Testis (tissue), 3 donors: ENCODE results near the gene VCL. TPM values are rescaled to one million over a fixed set of nuclear protein-coding genes. Genes with fewer than 3 reads are reported as not detected.

Experiments
- DNase-seq: peaks from one replicate; pipeline ENCODE4 v3.0.0-alpha.2; 2019
- H3K27ac ChIP-seq, 2 donors: fragments of 200-600 bp; sonication (generic); one replicate each; pipeline ENCODE4 v1.5.1; 2019
- H3K27me3 ChIP-seq: fragments of 200-600 bp; sonication (generic); one replicate; pipeline ENCODE4 v1.5.1; 2019
- H3K36me3 ChIP-seq: fragments of 200-600 bp; sonication (generic); one replicate; pipeline ENCODE4 v1.5.1; 2017; ENCODE audit warnings: low read depth; ENCODE audit errors: missing control alignments
- H3K4me1 ChIP-seq: fragments of 200-600 bp; sonication (generic); one replicate; pipeline ENCODE4 v1.5.1; 2019
- H3K4me3 ChIP-seq, 2 donors: fragments of 200-600 bp; sonication (generic); one replicate each; pipeline ENCODE4 v1.5.1; 2017 to 2019
- H3K9me3 ChIP-seq: fragments of 200-600 bp; sonication (generic); one replicate; pipeline ENCODE4 v1.5.1; 2017
- POLR2A ChIP-seq: fragments of 450-650 bp; IDR thresholded peaks from one replicate; pipeline ENCODE4 v1.6.1; 2017; ENCODE audit warnings: antibody characterized with exemption, mild to moderate bottlenecking, moderate library complexity
- whole genome bisulfite sequencing, 2 donors: methylation state at CpG; one replicate each; pipeline ENCODE4 v1.1.5; 2018; 5-methylcytosine and 5-hydroxymethylcytosine counted together
- intact Hi-C: fragments of 100-400 bp; cut with DNase I; formaldehyde crosslinking; loops from one replicate; pipeline ENCODE4 v1.15.1; 2023; ENCODE audit warnings: low total_unique reads
- polyA plus RNA-seq: library from polyadenylated mRNA; stranded (reverse); fragments of 350-450 nt; fragmentation: Illumina TruSeq; extraction: RNeasy Lipid Tissue Mini Kit (QIAGEN cat#74804); gene quantifications from one replicate; pipeline ENCODE4 v1.2.3, GENCODE V29; 2014; ENCODE audit warnings: low read depth, low replicate concordance; ENCODE audit not compliant: insufficient read depth
- total RNA-seq, 2 donors: library from RNA; depleted of rRNA; stranded (reverse); fragments of >200 nt; gene quantifications; one replicate each; pipeline ENCODE4 v1.2.3, GENCODE V29; 2016
- TF ChIP-seq, protein P1 (sequence below), 3 experiments: fragments of 450-650 bp in 2 of 3; fragments of 200-600 bp in 1 of 3; sonication (generic) in 1 of 3; IDR thresholded peaks; one replicate each; pipeline ENCODE4 v1.5.1; 2016 to 2019; ENCODE audit warnings: antibody characterized with exemption in 3 of 3, mild to moderate bottlenecking in 2 of 3, moderate library complexity in 1 of 3

The VCL gene
- total and polyA plus RNA-seq, 3 donors from 2014 or later: 106 to 272 (median 267) TPM

DNA sequence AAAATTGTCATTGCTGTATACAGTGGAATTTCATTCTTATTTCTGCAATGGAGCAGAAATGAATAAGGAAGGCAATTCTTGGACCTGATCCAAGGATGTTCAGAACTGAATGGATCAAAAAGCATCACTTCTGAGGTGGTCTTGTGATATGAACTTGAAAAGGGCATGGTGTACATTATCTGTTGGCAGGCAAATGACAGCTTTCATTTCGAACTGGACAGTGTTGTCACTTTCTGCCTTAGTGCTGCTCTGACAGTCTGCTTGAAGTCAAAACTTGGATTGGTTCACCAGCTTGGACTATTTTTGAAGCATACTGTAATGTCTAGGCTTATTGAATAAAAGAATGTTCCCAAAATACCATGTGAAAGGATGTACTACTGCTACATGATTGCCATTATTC, 52.0 kb downstream of the VCL start:
- H3K27ac ChIP-seq: no peak overlapping the region
- no peak for DNase-seq
- WGBS, 2 donors: 43 to 50% methylated on average over 1 of the region's 1 CpG

DNA sequence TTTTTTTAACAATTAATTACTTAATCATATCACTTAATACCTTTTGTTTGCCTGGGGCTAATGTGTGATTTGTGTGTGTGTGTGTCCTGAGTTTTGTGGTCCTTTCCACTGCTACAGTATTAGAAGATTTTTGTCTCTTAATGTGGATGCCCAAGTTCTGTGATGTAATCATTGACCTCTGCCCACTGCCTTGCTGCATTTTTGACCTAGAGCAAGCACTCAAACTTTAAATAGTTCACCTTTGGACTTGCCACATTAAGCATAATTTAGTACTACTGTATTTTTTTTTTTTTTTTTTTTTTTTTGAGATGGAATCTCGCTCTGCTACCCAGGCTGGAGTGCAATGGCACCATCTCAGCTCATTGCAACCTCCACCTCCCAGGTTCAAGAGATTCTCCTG, 52.7 kb downstream of the VCL start:
- peaks cover 18% of the 10 kb centered on the region for H3K4me1 ChIP-seq
- DNase-seq: no peak
- no peak overlapping the region for H3K27ac ChIP-seq
- intact Hi-C loops: no loop called here
- no peak overlapping the region for H3K4me3 ChIP-seq
- H3K36me3 ChIP-seq: no peaks in the 10 kb centered on the region
- H3K9me3 ChIP-seq: no peaks in the 10 kb centered on the region
- WGBS, 2 donors: 88 to 90% methylated on average over 1 of the region's 1 CpG
- H3K27me3 ChIP-seq: no peaks in the 10 kb centered on the region
- no peak for TF ChIP-seq POLR2A

More for the DNA sequence above, 52.0 kb downstream of the VCL start:
- H3K4me3 ChIP-seq: no peak overlapping the region
- peaks cover 13% of the 10 kb centered on the region for H3K4me1 ChIP-seq
- H3K9me3 ChIP-seq: no peaks in the 10 kb centered on the region
- H3K27me3 ChIP-seq: no peaks in the 10 kb centered on the region
- intact Hi-C loops: no loop called here
- TF ChIP-seq POLR2A: no peak
- TF ChIP-seq, protein P1, sequence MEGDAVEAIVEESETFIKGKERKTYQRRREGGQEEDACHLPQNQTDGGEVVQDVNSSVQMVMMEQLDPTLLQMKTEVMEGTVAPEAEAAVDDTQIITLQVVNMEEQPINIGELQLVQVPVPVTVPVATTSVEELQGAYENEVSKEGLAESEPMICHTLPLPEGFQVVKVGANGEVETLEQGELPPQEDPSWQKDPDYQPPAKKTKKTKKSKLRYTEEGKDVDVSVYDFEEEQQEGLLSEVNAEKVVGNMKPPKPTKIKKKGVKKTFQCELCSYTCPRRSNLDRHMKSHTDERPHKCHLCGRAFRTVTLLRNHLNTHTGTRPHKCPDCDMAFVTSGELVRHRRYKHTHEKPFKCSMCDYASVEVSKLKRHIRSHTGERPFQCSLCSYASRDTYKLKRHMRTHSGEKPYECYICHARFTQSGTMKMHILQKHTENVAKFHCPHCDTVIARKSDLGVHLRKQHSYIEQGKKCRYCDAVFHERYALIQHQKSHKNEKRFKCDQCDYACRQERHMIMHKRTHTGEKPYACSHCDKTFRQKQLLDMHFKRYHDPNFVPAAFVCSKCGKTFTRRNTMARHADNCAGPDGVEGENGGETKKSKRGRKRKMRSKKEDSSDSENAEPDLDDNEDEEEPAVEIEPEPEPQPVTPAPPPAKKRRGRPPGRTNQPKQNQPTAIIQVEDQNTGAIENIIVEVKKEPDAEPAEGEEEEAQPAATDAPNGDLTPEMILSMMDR (IDR thresholded peaks at IDR 0.05): no peak
- H3K36me3 ChIP-seq: no peaks in the 10 kb centered on the region

DNA sequence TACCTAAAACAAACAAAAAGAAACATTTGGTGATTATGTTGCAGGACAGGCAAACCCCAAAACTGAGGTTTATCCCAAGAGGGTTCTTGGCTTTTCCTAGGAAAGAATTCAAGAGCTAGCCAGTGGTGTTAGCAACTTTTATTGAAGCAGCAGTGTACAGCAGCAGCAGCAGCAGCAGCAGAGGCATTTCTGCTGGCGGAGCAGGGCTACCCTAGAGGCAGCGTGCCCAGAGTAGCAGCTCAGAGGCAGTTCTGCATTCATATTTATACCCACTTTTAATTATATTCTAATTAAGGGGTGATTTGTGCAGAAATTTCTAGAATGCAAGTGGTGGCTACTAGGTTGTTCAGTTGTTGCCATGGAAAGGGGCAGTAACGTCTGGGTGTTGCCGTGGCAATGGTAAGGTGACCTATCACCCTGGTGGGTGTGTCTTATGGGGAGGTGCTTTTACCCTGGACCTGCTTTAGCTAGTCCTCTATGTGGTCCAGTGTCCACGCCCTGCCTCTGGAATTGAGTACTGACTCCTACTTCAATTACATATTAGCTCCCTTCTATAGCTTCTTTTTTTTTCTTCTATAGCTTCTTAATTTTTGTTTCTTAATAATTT, 53.9 kb downstream of the VCL start:
- H3K27me3 ChIP-seq: no peaks in the 10 kb centered on the region
- peak overlapping the region in 1 of 2 donors; percentile 55 for H3K27ac ChIP-seq
- WGBS, 2 donors: 57 to 75% methylated on average over 4 to 5 of the region's 5 CpGs
- no peaks in the 10 kb centered on the region for H3K9me3 ChIP-seq
- H3K4me3 ChIP-seq: no peak overlapping the region
- peaks cover 30% of the 10 kb centered on the region for H3K4me1 ChIP-seq
- no peak for TF ChIP-seq POLR2A
- TF ChIP-seq, protein P1 (IDR thresholded peaks at IDR 0.05): no peak
- no peaks in the 10 kb centered on the region for H3K36me3 ChIP-seq
- intact Hi-C loops: no loop called here
- DNase-seq: peak; percentile 29

DNA sequence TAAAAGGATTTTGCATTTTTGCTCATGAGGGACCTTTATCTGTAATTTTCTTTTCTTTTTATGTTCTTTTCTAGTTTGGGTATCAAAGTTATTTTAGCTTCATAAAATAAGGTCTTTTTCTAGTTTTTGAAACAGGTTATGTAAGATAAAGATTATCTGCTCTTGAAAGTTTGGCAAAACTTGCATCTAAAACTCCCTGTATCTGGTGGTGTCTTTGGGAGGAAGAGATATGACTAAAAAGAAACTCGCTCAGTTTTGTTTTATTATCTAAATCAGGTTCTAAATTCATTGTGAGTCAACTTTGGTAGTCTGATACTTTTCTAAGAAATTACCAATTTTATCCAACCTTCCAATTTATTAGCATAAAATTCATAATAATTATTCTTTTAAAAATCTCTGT, 55.1 kb downstream of the VCL start:
- TF ChIP-seq, protein P1 (IDR thresholded peaks at IDR 0.05): no peak
- TF ChIP-seq POLR2A: no peak
- Histone ChIP-seq H3K27me3 (no peaks in the 10 kb centered on the region), H3K4me1 (peaks cover 38% of the 10 kb centered on the region), H3K36me3 (no peaks in the 10 kb centered on the region), H3K9me3 (no peaks in the 10 kb centered on the region), H3K4me3 (no peak overlapping the region), H3K27ac (no peak overlapping the region)
- no peak for DNase-seq
- 69 to 82% methylated on average over 1 of the region's 1 CpG for WGBS, 2 donors
- intact Hi-C loops: no loop called here

DNA sequence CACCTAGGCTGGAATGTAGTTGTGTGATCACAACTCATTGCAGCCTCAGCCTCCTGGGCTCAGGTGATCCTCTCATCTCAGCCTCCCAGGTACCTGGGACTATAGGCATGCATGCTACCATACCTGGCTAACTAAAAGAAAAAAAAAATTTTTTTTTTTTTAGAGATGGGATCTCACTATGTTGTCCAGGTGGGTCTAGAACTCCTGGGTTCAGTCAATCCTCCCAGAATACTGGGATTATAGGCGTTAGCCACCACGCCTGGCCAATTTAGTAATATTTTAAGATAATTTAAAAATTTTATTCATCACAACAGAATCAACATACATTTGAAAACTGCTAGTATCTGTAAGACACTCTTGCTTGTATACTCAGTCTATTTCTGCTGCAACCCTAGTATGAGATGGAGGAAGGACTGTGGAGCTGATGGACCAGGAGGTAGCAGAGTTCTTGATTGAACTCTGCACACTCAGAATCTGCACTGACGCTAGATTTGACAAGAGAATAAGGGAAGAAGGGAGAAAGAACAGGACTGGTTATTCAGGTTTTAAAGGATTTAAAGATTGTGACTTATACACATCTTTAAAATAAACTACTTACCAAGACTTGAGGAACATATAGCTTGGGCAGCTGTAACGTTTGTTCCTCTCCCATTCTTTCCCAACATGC, 57.6 kb downstream of the VCL start:
- intact Hi-C loops: no loop called here
- H3K27ac ChIP-seq: peak overlapping the region; percentile 33 to 59

More for the DNA sequence above, 57.6 kb downstream of the VCL start:
- WGBS, 2 donors: 72 to 78% methylated on average over 4 of the region's 4 CpGs
- no peak for DNase-seq
- Histone ChIP-seq H3K4me1 (peaks cover 47% of the 10 kb centered on the region), H3K4me3 (no peak overlapping the region), H3K9me3 (no peaks in the 10 kb centered on the region), H3K36me3 (no peaks in the 10 kb centered on the region), H3K27me3 (no peaks in the 10 kb centered on the region)
- no peak for TF ChIP-seq POLR2A
- TF ChIP-seq, protein P1 (IDR thresholded peaks at IDR 0.05): no peak
